Uterus (tissue), 4 donors: ENCODE data around the gene P2RY14. TPM values are rescaled to one million over a fixed set of nuclear protein-coding genes. Genes with fewer than 3 reads are reported as not detected.

Experiments used
- DNase-seq, 2 donors: peaks; one replicate each; pipeline ENCODE4 v3.0.0-alpha.2; 2019 to 2020
- H3K27ac ChIP-seq, 2 donors: fragments of 200-600 bp; sonication (generic); 1 replicate in 1 of 2; 2 replicates in 1 of 2; pipeline ENCODE4 v1.5.1; 2016 to 2018
- H3K27me3 ChIP-seq, 2 donors: fragments of 200-600 bp; sonication (generic); one replicate each; pipeline ENCODE4 v1.5.1; 2018 to 2019; ENCODE audit warnings: control low read depth in 1 of 2
- H3K36me3 ChIP-seq, 2 donors: fragments of 200-600 bp; sonication (generic); one replicate each; pipeline ENCODE4 v1.5.1; 2019; ENCODE audit warnings: control low read depth in 1 of 2
- H3K4me1 ChIP-seq, 2 donors: fragments of 200-600 bp; sonication (generic); one replicate each; pipeline ENCODE4 v1.5.1; 2018 to 2019; ENCODE audit warnings: control low read depth in 1 of 2
- H3K4me3 ChIP-seq, 2 donors: fragments of 200-600 bp; sonication (generic); 1 replicate in 1 of 2; 2 replicates in 1 of 2; pipeline ENCODE4 v1.5.1; 2018 to 2019; ENCODE audit warnings: mild to moderate bottlenecking in 1 of 2
- H3K9me3 ChIP-seq, 2 donors: fragments of 200-600 bp; sonication (generic); one replicate each; pipeline ENCODE4 v1.5.1; 2019; ENCODE audit warnings: control low read depth in 1 of 2
- CTCF ChIP-seq, 4 experiments: fragments of 200-600 bp in 2 of 4; fragments of 450-650 bp in 2 of 4; sonication (generic) in 2 of 4; IDR thresholded peaks; one replicate each; pipeline ENCODE4 v1.5.1; 2016 to 2019; ENCODE audit warnings: antibody characterized with exemption in 4 of 4, mild to moderate bottlenecking in 2 of 4, moderate library complexity in 1 of 4
- POLR2A ChIP-seq, 2 donors: fragments of 450-650 bp; IDR thresholded peaks; one replicate each; pipeline ENCODE4 v1.6.1; 2016; ENCODE audit warnings: antibody characterized with exemption in 2 of 2, mild to moderate bottlenecking in 1 of 2, moderate library complexity in 1 of 2
- intact Hi-C: fragments of 100-400 bp; cut with DNase I; formaldehyde crosslinking; loops from one replicate; pipeline ENCODE4 v1.15.1; 2023; ENCODE audit warnings: low total_unique reads
- total RNA-seq, 4 donors: library from RNA; depleted of rRNA in 3 of 4; stranded (reverse); fragments of >200 nt in 3 of 4; gene quantifications; one replicate each; pipeline versions ENCODE4 v1.1.0 to v1.2.4, GENCODE V29; 2014 to 2023
- donor health status: DM: yes; HTN: yes; CAD: no.

P2RY14 gene
- total RNA-seq, 4 donors from 2014 or later: 0.51 to 2.6 (median 0.61) TPM

- no peaks in the 10 kb centered on the region for H3K27me3 ChIP-seq
- H3K27ac ChIP-seq: no peak overlapping the region
- TF ChIP-seq CTCF (IDR thresholded peaks at IDR 0.05) (no peak), POLR2A (IDR thresholded peaks at IDR 0.05) (no peak)
- no peaks in the 10 kb centered on the region for H3K9me3 ChIP-seq
- H3K36me3 ChIP-seq: no peaks in the 10 kb centered on the region
- intact Hi-C loops: no loop called here
- no peak for DNase-seq
- no peak overlapping the region for H3K4me3 ChIP-seq
- H3K4me1 ChIP-seq: no peaks in the 10 kb centered on the region
Observed at GRCh38 chr3:151201051-151201730, 77.2 kb downstream of the P2RY14 start.

GRCh38 chr3:151200586-151200985, 77.8 kb downstream of the P2RY14 start:
- DNase-seq: no peak
- H3K4me3 ChIP-seq: no peak overlapping the region
- H3K36me3 ChIP-seq: no peaks in the 10 kb centered on the region
- H3K9me3 ChIP-seq: no peaks in the 10 kb centered on the region
- no peaks in the 10 kb centered on the region for H3K27me3 ChIP-seq
- H3K27ac ChIP-seq: no peak overlapping the region
- no peaks in the 10 kb centered on the region for H3K4me1 ChIP-seq
- intact Hi-C loops: no loop called here
- no peak for TF ChIP-seq POLR2A (IDR thresholded peaks at IDR 0.05)
- no peak for TF ChIP-seq CTCF (IDR thresholded peaks at IDR 0.05)

- Histone ChIP-seq H3K9me3 (no peaks in the 10 kb centered on the region), H3K4me1 (no peaks in the 10 kb centered on the region), H3K4me3 (no peak overlapping the region), H3K36me3 (no peaks in the 10 kb centered on the region), H3K27ac (no peak overlapping the region), H3K27me3 (no peaks in the 10 kb centered on the region)
- DNase-seq: no peak
- no peak for TF ChIP-seq CTCF (IDR thresholded peaks at IDR 0.05)
- TF ChIP-seq POLR2A (IDR thresholded peaks at IDR 0.05): no peak
- intact Hi-C loops: no loop called here
Observed at GRCh38 chr3:151199554-151200438, 78.5 kb downstream of the P2RY14 start.

- Histone ChIP-seq H3K9me3 (no peaks in the 10 kb centered on the region), H3K4me1 (no peaks in the 10 kb centered on the region), H3K27ac (no peak overlapping the region), H3K4me3 (no peak overlapping the region), H3K36me3 (no peaks in the 10 kb centered on the region), H3K27me3 (no peaks in the 10 kb centered on the region)
- no peak for DNase-seq
- TF ChIP-seq CTCF (IDR thresholded peaks at IDR 0.05): no peak
- no peak for TF ChIP-seq POLR2A (IDR thresholded peaks at IDR 0.05)
- intact Hi-C loops: no loop called here
Observed at GRCh38 chr3:151198849-151199248, 79.5 kb downstream of the P2RY14 start.
